NOMO-1 treated with dmso at 0.1 percent for 144 hours (cell line): Measurements from ENCODE around the gene FBN3.
A peak's percentile ranks its signal among the peaks of the same experiment; 100 is the strongest.
"Not testable (repeated sequence)": the region's sequence is repeated elsewhere in the genome, so short reads cannot be mapped to it uniquely, and the experiment has no call there.

Source experiments
- DNase-seq: peaks from one replicate; lab custom pipeline; 2025; ENCODE audit not compliant: unreplicated experiment; lab: John Stamatoyannopoulos, UW

The FBN3 gene

DNA sequence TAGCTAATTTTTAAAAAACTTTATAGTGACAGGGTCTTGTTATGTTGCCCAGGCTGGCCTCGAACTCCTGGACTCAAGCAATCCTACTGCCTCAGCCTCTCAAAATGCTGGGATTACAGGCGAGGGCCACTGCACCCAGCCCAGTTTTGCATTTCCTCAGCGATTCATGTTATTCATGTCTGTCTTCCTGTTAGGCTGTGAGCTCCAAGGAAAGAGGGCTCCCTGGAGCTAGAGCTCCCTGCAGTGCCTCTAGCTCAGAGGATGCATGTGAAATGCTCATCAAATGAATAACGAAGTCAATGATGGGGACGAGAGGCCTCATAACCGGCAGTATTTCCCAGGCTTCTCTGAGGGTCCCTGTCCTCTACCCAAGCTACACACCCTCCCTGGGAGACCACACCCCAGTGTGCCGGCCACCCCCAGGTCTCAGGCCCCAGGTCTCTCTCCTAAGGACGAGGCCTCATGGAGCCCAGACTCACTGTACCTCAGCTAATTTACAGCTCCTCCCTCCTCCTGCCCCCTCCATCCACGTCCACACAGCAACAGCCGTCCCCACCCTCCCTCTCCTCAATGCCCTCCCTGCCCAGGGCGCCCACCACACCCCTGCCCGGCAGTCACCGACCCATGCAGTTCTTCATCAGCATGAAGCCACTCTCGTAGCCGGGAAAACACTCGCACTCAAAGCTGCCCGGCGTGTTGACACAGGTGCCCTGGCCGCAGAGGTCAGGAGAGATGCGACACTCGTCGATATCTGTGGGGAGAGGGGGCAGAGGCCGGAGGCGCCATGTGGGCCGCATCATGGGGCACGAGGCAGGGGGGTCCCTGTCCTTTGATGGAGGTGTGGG, 28.5 kb downstream of the FBN3 start:
- DNase-seq = no peak

DNA sequence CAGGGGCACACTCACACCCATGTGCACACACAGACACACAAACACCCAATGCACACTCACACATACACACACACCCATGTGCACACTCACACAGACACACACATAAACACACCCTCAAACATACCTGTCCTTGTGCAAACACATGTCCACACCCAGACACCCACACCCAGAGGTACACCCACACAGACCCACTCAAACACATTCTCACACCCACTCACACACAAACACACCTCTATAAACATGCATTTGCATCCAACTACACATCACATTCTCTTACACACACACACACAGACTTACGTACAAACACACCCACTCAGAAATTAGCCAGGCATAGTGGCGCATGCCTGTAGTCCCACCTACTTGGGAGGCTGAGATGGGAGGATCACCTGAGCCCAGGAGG, 31.4 kb downstream of the FBN3 start:
- DNase-seq = no peak

DNA sequence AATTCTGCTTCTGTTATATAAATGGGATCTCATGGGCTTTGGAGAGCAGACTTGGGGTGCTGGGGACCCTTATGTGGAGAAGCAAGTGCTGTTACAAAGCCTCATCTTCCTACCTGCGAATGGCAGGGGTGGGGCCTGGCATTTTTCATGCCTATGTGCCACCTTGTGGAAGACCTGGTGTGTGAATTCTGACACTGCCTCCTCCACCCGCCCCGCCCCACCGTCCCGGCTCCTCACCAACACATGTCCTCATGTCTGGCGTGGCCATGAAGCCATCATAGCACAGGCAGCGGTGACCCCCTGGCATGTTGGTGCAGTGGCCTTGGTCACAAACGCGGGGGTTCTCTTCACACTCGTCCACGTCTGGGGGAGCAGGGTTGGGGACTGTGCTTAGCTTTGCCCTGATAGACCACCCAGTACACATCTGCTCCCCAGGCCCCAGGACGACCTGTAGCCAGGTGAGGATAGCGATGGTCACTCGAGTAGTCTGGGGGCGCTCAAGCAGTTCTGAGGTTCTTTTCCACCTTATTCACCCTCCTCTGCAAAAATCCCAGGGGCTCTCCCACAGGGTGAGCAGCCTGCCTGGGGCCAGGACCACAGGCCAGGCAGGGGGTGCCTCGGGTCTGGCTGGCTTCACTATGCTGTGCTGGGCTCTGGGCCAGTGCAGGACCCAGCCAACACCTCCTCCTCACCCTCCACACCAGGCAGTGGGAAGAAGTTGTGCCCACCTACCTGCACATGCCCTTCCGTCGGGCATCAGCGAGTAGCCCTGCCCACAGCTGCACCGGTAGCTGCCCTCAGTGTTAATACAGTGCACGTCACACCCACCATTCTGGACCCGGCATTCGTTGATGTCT, 32.7 kb downstream of the FBN3 start:
- DNase-seq = no peak

DNA sequence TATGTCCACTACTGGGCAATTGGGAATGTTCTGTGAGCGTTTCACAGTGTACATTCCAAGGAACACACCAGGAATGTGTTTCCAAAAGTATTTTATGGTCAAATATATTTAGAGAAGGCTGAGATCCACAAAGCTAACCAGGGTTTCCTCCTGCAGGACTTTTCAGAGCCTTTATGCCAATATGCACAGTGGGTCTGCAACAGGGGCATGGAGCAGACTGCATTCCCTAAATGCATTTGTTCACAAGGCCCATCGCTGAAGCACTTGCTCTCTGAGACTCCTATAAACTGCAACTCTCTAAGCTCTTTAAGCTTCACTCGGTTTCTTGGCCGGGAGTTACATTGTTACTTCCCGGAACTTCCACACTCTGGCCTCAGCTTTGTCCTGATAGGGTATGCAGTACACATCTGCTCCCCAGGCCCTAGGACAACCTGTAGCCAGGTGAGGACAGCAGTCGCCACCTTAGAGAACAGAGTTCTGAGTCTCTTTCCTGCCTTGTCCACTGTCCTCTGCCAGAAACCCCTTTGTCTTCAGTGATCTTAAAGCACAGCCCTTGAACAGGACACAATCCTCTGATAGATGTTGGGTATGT, 33.5 kb downstream of the FBN3 start:
- DNase-seq = no peak

DNA sequence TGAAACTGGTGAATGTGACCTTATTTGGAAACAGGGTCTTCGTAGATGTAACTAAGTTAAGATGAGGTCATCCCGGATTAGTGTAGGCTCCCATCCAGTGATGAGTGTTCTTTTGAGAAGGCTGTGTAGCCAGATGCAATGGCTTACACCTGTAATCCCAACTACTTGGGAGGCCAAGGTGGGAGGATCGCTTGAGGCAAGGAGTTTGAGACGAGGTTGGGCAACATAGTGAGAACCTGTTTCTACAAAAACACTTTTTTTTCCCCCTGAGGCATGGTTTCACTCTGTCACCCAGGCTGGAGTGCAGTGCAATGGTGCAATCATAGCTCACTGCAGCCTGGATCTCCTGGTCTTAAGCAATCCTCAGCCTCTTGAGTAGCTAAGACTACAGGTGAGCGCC, 36.4 kb downstream of the FBN3 start:
- DNase-seq = no peak

DNA sequence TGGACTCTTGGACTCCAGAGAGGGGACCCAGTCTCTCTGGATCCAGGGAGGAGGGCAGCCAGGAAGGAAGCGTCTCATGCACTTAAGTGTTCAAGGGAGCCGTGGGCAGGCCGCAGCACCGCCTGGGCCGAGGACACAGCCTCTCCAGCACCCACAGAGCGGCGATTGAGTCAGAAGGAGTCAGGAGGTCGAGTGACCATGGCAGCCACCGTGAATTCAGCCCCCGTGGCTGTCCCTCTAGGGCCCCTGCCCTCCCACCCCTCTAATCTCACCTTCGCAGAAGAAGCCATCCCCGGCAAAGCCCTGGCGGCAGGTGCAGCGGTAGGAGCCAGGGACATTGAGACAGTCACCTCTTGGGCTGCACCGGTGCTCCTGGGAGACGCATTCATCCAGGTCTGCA, 38.0 kb downstream of the FBN3 start:
- no peak for DNase-seq

DNA sequence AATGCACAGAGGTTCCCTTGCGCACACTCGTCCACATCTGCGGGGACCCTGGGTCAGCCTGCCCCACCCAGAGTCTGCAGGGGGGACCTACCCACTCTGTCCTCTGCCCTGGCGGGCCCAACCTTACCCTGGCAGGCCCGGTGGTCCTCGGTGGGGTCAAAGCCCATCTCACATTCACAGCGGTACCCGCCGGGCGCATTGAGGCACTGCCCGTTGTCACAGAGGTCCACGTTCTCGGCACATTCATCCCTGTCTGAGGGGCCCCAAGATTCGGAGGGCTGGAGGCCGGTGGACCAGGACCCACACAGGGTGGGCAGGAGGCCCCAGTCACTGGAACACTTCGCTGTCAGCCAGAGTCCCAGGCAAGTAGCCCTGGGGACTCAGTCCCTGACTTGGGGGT, 38.5 kb downstream of the FBN3 start:
- no peak for DNase-seq

DNA sequence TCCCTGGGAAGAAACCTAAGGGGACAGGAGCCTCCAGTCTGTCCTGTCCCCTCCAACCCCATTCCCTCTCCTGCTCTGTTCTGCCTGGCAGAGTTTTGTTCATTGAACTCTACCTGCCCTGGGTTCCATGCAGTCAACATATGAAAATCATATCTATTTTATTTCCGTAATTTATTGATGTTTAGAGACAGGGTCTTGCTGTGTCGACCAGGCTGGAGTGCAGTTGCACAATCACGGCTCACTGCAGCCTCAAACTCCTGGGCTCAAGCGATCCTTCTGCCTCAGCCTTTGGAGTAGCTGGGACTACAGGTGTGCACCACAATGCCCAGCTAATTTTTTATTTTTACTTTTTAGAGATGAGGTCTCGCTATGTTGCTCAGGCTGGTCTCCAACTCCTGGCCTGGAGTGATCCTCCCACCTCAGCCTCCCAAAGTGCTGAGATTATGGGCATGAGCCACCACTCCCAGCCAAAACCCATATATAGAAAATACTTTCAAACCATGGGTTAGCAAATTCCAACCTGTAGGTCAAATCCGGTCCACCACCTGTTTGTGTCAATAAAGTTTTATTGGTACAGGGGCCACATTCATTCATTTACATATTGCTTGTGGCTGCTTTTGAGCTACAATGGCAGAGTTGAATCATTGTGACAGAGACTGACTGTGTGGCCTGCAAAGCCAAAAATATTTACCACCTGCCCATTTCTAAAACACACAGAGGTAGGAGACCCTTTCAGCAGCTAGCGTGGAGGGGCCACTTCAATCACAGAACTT, 39.3 kb downstream of the FBN3 start:
- DNase-seq = no peak

DNA sequence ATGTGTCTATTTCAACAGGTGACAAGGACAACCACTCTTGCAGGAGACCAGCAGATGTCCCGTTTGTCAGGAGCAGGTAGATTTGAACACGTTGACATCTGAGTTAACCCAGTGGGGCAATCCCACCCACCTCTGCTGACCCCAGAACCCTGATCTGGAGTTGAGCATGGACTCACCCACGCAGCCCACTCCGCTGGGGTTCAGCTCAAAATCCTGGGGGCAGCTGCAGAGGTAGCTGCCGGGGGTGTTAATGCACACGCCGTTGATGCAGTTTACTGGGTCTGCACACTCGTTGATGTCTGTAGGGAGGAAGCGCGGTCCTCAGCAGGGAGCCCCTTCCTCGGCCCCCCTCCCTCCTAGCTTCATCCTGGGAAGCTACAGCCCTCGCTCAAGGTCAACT, 39.9 kb downstream of the FBN3 start:
- DNase-seq = no peak

DNA sequence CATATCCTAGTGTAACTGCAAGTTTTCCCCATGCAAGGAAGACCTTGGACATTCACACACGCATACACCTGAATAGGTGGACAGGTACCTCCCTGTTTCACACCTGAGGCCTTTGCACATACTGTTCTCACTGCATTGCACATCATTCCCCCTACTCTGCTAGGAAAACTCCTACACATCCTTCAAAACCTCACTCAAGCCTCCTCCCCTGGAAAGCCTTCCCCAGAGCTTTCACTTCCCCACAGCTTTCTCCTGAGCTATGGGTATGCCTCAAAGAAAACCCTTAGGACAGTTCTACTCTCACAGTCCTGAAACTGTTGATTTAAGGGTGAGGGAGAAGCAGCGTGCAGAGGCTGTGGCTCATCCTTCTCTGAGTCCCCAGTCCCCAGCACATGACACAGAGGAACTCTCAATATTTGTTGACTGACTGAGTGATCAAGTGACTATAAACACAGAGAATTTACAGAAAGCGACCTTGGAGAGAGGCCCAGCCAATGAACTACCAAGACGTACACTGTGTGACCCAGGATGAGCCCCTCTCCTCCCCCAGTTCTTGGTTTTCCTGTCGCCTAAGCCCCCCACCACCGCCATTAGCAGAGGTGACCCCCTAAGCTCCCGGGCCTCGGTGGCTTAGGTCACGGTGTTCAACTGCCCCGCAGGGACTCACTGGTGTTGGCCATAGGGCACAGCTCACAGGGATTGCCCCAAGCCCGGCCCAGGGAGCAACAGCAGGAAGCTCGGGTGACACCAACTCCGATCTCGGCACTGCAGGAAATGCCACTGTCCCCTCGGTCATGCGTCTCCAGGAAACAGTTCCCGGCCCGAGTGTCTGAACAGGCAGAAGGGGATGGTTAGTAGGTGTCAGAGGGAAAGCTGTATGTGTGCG, 40.6 kb downstream of the FBN3 start:
- DNase-seq = no peak

DNA sequence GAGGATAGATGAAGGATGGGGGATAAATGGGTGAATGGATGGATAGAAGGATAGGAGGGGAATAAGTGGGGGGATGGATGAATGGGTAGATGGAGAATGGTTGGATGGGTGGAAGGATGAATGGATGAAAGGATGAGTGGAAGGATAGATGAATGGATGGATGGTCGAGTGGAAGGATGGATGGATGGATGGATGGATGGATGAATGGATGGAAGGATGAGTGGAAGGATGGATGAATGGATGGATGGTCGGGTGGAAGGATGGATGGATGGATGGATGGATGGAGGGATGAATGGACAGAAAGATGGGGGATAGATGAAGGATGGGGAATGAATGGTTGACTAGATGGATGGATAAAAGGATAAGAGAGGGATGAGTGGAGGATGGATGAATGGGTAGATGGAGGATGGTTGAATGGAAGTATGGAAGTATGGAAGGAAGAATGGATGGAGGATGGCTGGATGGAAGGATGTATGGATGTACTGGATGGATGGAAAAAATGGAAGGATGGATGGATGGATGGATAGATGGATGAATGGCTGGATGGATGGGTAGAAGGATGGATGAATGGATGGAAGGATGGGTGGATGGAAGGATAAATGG, 42.0 kb downstream of the FBN3 start:
- no peak for DNase-seq

DNA sequence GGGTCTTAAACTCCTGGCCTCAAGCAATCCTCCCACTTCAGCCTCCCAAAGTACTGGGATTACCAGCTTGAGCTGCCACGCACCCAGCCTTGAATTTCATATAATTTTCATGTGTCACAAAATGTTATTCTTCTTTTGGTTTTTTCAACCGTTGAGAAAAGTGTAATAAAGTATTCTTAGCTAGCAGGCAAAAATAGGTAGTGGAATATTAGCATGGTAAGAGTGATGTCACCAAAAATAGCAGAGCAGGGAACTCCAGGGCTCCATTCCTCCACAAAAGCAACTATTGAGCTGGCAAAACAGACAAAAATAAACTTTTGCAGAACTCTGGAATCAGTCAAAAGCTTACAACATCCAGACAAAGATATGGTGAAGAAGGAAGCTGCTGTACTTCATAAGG, 43.9 kb downstream of the FBN3 start:
- no peak for DNase-seq

DNA sequence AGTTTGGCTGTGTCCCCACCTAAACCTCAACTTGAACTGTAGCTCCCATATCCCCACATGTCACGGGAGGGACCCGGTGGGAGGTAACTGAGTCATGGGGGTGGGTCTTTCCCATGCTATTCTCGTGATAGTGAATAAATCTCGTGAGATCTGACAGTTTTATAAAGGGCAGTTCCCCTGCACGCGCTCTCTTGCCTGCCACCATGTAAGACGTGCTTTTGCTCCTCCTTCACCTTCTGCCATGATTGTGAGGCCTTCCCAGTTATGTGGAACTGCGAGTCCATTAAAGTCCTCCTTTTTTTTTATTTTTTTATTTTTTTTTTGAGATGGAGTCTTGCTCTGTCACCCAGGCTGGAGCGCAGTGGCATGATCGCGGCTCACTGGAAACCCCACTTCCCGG, 47.5 kb downstream of the FBN3 start:
- not testable (repeated sequence) for DNase-seq

DNA sequence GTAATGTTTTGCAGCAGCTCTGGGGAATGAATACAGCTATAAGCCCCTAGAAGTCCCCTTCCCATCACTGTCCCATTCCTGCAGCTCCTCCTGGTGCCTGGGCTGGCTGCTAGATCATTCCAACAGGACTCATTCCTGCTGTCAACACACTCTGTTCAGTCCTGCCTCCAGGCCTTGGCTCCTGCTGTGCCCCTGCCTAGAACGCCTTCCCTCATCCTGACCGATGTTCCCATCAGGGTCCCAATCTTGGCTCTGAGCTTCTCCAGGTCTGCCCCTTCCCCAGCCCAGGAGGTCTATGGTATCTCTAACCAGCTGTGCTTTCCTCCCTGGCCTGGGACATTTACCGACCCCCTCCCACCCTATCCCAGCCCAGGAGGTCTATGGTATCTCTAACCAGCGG, 48.1 kb downstream of the FBN3 start:
- DNase-seq = no peak

DNA sequence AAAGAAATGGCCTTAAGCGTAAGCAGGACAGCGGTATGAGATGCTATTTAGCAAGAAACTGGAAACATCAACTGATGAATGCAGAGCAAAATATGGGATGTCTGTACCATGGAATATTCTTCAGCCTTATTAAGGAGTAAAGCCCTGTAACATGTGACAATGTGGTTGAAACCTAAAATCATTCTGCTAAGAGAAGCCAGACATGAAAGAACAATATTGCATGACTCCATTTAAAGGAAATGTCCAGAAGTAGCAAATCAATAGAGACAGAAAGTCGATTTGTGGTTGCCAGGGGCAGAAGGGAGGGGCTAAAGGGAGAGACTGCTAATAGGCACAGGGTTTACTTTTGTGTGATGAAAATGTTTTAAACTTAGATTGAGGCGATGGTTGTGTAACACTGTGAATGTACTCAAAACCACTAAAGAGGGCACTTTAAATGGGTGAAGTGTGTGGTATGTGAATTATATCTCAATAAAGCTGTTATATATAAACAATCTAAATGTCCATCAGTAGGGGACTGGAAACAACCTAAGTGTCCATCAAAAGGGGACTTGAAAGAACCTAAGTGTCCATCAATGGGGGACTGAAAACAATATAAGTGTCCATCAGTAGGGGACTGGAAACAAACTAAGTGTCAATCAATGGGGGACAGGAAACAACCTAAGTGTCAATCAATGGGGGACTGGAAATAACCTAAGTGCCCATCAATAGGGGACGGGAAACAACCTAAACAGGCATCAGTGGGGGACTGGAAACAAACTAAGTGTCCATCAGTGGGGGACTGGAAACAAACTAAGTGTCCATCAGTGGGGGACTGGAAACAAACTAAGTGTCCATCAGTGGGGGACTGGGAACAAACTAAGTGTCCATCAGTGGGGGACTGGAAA, 51.5 kb downstream of the FBN3 start:
- DNase-seq = peak; percentile 86

DNA sequence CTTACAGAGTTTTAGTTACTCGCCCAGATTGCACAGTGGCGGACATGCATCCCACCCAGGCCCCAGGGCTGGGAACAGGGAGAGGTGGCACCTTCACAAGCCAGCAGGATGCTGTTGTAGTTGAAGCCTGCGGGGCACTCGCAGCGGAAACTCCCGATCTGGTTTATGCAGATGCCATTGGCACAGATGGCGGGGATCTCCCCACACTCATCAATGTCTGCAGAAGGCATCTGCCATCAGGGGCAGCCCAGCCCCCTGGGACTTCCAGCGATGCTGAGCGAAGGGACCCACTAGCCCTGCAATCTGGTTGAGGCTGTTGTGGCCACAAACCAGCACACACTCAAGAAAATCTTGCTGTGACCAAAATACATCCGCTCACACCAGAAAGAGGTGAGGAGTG, 52.2 kb downstream of the FBN3 start:
- DNase-seq = no peak

DNA sequence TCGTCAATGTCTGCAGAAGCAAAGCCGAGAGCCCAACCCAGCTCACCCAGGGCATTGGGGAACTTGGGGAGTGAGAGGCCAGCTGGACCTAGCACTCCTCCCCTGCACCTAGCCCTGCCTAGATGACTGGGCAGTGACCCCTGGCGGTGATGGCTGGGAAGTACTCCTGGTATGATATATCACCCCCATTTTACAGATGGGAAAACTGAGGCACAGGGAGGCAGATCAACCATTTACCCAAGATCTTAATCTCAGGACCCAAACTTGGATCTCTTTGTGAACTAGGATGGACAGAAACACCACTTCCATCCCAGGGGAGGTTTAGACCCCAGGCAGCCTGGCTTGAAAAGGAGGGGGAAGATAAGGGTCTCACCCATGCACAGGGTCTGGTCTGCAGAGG, 53.3 kb downstream of the FBN3 start:
- no peak for DNase-seq

DNA sequence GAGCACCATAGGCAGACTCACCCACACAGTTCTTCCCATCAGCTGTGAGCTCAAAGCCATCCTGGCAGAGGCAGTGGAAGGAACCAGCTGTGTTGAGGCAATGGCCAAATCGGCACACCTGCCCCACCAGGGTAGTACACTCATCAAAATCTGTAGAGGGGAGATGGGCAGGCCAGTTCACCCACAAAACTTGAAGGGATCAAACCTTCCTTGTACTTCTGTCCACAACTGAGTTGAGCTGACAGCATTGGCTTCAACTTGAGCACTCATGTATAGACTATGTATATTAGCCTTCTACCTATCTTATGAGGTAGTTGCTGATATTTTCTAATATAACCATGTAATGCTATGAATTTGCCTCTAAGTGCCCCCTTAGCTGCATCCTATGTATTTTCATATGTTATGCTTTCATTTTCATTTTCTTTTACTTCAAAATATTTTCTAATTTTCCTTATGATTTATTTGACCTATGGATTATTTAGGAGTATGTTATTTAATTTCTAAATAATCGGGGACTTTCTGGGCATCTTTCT, 54.0 kb downstream of the FBN3 start:
- DNase-seq = no peak

DNA sequence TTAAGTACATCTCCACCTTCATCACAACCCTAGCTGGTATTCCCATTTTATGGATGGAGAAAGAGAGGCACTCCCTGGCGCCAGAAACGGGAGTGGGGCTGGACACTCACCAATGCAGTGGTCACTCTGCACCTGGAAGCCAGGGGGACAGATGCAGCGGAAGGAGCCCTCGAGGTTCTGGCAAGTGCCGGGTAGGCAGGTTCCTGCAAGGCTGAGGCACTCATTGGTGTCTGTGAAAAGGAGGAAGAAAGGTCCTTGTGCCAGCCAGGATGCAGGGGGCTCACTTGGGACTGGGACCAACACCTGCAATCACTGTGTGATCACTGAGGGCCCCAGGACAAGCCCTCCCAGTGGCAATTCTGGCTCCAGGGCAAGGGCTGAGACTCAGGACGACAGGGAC, 55.1 kb downstream of the FBN3 start:
- DNase-seq = no peak
